ENCODE data around the gene CFAP69.
"Not testable (repeated sequence)": the region's sequence is repeated elsewhere in the genome, so short reads cannot be mapped to it uniquely, and the experiment has no call there.

CFAP69 gene

GRCh38 chr7:90236721-90237289 is 8.2 kb upstream of the CFAP69 start:
- DNase-seq, result no peak

GRCh38 chr7:90238022-90238421 is 7.0 kb upstream of the CFAP69 start:
- no peak for DNase-seq

- DNase-seq, result no peak
Observed at GRCh38 chr7:90238583-90238982, 6.4 kb upstream of the CFAP69 start.

- DNase-seq, result no peak
Observed at GRCh38 chr7:90239050-90239449, 5.9 kb upstream of the CFAP69 start.

GRCh38 chr7:90239625-90240228 is 5.2 kb upstream of the CFAP69 start:
- no peak for DNase-seq

- DNase-seq, result no peak
Observed at GRCh38 chr7:90242369-90243168, 2.4 kb upstream of the CFAP69 start.

- DNase-seq, result no peak
Observed at GRCh38 chr7:90243556-90243955, 1.4 kb upstream of the CFAP69 start.

GRCh38 chr7:90244565-90244908 is 437 bp upstream of the CFAP69 start:
- DNase-seq, result no peak

GRCh38 chr7:90246171-90246570 is 1.2 kb downstream of the CFAP69 start:
- DNase-seq, result no peak

- DNase-seq, result no peak
Observed at GRCh38 chr7:90248706-90249105, 3.7 kb downstream of the CFAP69 start.

- DNase-seq, result no peak
Observed at GRCh38 chr7:90250601-90251303, 5.8 kb downstream of the CFAP69 start.

- no peak for DNase-seq
Observed at GRCh38 chr7:90251304-90251635, 6.3 kb downstream of the CFAP69 start.

- not testable (repeated sequence) for DNase-seq
Observed at GRCh38 chr7:90256011-90256410, 11.0 kb downstream of the CFAP69 start.

- DNase-seq, result no peak
Observed at GRCh38 chr7:90256778-90257177, 11.8 kb downstream of the CFAP69 start.

- DNase-seq, result no peak
Observed at GRCh38 chr7:90261441-90261840, 16.5 kb downstream of the CFAP69 start.

GRCh38 chr7:90262438-90262837 is 17.5 kb downstream of the CFAP69 start:
- no peak for DNase-seq

- no peak for DNase-seq
Observed at GRCh38 chr7:90266808-90267207, 21.8 kb downstream of the CFAP69 start.

GRCh38 chr7:90267263-90267858 is 22.4 kb downstream of the CFAP69 start:
- DNase-seq, result no peak

GRCh38 chr7:90269163-90269562 is 24.2 kb downstream of the CFAP69 start:
- DNase-seq, result no peak

GRCh38 chr7:90270431-90271178 is 25.6 kb downstream of the CFAP69 start:
- DNase-seq, result no peak

GRCh38 chr7:90271753-90272152 is 26.8 kb downstream of the CFAP69 start:
- no peak for DNase-seq

GRCh38 chr7:90272242-90272641 is 27.3 kb downstream of the CFAP69 start:
- DNase-seq, result no peak

GRCh38 chr7:90274161-90274560 is 29.2 kb downstream of the CFAP69 start:
- DNase-seq, result no peak
